Ovary (tissue), 3 donors: ENCODE measurements around the gene SCG3.
"Not testable (repeated sequence)": the region's sequence is repeated elsewhere in the genome, so short reads cannot be mapped to it uniquely, and the experiment has no call there.

ENCODE experiments used
- POLR2A ChIP-seq: fragments of 450-650 bp; IDR thresholded peaks from one replicate; pipeline ENCODE4 v1.6.1; 2017; ENCODE audit warnings: antibody characterized with exemption, mild to moderate bottlenecking, moderate library complexity
- TF ChIP-seq, protein P1 (sequence below), 3 donors: fragments of 450-650 bp in 2 of 3; fragments of 200-600 bp in 1 of 3; IDR thresholded peaks; one replicate each; pipeline versions ENCODE4 v1.5.1 to v1.8.0; 2016 to 2022; ENCODE audit warnings: antibody characterized with exemption in 3 of 3, mild to moderate bottlenecking in 1 of 3
- donor health status: DM: no; HTN: no; CAD: no.

DNA sequence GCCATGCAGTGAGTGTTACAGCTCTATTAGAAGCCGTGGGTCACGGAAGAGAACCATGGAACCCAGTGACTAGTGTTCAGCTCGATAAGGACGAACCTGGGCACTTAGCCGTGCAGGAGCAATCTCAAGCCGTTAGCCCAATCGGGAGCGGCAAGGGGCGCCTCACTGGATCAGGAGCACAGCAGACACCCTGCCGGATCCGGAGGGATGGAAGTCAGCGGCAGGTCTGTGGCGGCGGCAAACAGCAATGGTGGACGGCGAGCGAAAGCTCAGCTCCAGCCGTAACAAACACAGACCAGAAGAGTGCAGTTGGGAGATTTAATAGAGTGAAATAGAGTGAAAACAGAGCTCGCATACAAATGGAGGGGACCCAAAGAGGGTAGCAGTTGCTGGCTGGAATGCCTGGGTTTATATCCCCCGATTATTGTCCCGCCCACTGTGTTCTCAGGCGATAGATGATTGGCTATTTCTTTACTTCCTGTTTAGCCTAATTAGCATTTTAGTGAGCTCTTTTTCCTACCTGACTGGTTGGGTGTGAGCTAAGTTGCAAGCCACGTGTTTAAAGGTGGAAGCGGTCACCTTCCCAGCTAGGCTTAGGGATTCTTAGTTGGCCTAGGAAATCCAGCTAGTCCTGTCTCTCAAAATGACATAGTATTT lies 25.8 kb upstream of the SCG3 start:
- TF ChIP-seq, protein P1, sequence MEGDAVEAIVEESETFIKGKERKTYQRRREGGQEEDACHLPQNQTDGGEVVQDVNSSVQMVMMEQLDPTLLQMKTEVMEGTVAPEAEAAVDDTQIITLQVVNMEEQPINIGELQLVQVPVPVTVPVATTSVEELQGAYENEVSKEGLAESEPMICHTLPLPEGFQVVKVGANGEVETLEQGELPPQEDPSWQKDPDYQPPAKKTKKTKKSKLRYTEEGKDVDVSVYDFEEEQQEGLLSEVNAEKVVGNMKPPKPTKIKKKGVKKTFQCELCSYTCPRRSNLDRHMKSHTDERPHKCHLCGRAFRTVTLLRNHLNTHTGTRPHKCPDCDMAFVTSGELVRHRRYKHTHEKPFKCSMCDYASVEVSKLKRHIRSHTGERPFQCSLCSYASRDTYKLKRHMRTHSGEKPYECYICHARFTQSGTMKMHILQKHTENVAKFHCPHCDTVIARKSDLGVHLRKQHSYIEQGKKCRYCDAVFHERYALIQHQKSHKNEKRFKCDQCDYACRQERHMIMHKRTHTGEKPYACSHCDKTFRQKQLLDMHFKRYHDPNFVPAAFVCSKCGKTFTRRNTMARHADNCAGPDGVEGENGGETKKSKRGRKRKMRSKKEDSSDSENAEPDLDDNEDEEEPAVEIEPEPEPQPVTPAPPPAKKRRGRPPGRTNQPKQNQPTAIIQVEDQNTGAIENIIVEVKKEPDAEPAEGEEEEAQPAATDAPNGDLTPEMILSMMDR (IDR thresholded peaks at IDR 0.05) = not testable (repeated sequence)
- not testable (repeated sequence) for TF ChIP-seq POLR2A
